Skeletal muscle tissue (tissue), 4 donors: ENCODE results near the gene PHLPP1. TPM values are rescaled to one million over a fixed set of nuclear protein-coding genes. Genes with fewer than 3 reads are reported as not detected.

Source experiments
- H3K27ac ChIP-seq: one replicate; pipeline ENCODE4 v1.7.0; 2013; ENCODE audit warnings: mild to moderate bottlenecking, low read depth, low read length, inconsistent platforms
- H3K27me3 ChIP-seq, 3 donors: one replicate each; pipeline ENCODE4 v1.7.0; 2013; ENCODE audit warnings: low read length in 3 of 3; ENCODE audit not compliant: control insufficient read depth in 3 of 3, insufficient read depth in 3 of 3
- H3K36me3 ChIP-seq, 3 donors: one replicate each; pipeline ENCODE4 v1.7.0; 2013; ENCODE audit warnings: low read length in 3 of 3; ENCODE audit not compliant: control insufficient read depth in 3 of 3, insufficient read depth in 3 of 3
- H3K4me1 ChIP-seq, 3 donors: one replicate each; pipeline ENCODE4 v1.7.0; 2013; ENCODE audit warnings: low read length in 3 of 3, mild to moderate bottlenecking in 3 of 3; ENCODE audit not compliant: control insufficient read depth in 3 of 3, insufficient read depth in 3 of 3
- H3K4me3 ChIP-seq, 3 donors: one replicate each; pipeline ENCODE4 v1.7.0; 2013; ENCODE audit warnings: low read length in 3 of 3
- H3K9ac ChIP-seq, 3 donors: one replicate each; pipeline ENCODE4 v1.7.0; 2013; ENCODE audit warnings: low read length in 3 of 3, mild to moderate bottlenecking in 3 of 3, moderate library complexity in 2 of 3, low read depth in 1 of 3
- H3K9me3 ChIP-seq, 3 donors: one replicate each; pipeline ENCODE4 v1.7.0; 2013; ENCODE audit warnings: low read length in 3 of 3; ENCODE audit not compliant: control insufficient read depth in 3 of 3
- total RNA-seq: library from RNA; depleted of rRNA; stranded (reverse); fragments of >200 nt; gene quantifications from one replicate; pipeline ENCODE4 v1.2.3, GENCODE V29; 2014
- donor health status: Osteomylitis.

The PHLPP1 gene
- total RNA-seq, 1 donor from 2014 or later: 11.5 TPM

DNA sequence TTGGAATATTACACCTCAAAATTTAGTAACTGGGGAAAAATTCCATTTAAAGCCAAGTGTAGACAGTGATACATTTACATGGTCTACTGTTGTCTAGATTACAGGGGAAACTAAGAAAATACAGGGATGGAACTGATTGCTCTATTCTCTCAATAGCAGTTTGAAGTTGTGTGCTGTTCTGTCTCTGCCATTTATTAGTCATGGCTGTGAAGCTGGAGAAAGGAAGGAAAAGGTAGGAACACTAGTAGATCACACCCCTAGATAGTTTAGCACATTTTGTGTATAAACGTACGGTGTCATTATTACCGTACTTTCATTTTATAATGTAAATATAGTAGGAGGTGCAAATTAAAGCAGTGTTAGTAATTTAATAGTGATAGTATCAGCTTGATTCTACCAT is 170.5 kb downstream of the PHLPP1 start:
- Histone ChIP-seq H3K9me3 (no peaks in the 10 kb centered on the region), H3K9ac (no peak overlapping the region), H3K27me3 (no peaks in the 10 kb centered on the region), H3K4me1 (peaks cover 2 to 5% (median 4%) of the 10 kb centered on the region in 3 donors), H3K4me3 (no peak overlapping the region), H3K27ac (no peak overlapping the region), H3K36me3 (no peaks in the 10 kb centered on the region)

DNA sequence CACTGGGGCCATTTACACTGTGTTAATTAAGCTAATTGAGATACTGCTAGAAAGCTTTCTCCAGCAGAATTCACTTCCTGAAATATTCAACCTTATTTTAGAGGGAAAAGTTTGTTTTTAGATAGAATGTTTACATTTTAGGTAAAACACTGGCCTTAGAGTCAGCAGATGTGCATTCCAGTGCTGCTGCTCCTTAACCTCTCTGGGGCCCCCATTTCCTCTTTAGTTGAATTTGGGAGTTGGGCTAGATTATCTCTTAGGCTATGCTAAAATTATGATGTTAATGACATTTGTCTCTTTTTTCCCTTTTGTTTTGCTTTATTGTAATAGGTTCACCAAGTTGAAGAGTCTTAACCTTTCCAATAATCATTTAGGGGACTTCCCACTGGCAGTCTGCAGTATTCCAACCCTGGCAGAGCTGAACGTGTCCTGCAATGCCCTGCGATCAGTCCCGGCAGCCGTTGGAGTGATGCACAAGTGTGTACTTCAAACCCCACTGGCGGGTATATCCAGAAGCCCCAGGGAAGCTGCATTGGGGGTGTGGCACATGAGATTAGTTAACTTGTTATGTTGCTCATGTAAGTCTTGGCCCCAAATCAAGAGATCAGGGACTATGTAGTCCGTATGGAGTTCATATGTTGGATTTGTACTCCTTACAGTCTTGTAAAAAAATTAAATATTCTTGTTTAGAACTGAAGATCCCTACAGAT is 179.5 kb downstream of the PHLPP1 start:
- no peak overlapping the region for H3K9ac ChIP-seq
- no peak overlapping the region for H3K4me3 ChIP-seq
- H3K27me3 ChIP-seq: no peaks in the 10 kb centered on the region
- peaks cover 0 to 6% (median 2%) of the 10 kb centered on the region in 3 donors for H3K36me3 ChIP-seq
- H3K4me1 ChIP-seq: no peaks in the 10 kb centered on the region
- no peaks in the 10 kb centered on the region for H3K9me3 ChIP-seq
- no peak overlapping the region for H3K27ac ChIP-seq

DNA sequence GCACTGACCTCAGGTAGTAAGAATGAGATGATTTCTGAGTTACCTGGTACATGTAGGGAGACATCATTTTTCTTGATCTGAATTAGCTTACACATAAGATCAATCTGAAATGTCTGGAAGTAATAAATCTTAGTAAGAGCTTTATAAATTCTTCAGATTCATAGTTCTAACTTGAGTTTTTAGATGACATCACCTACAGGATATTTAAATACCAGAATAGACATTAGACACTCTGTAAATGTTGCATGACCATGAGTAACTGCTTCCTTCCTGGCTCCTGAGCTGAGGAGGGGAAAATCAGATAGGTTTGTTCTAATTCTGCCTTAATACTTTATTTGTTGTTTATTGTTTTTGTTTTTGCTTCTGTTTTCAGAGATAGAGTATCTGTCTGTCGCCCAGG is 181.8 kb downstream of the PHLPP1 start:
- H3K36me3 ChIP-seq: peaks cover 0 to 6% (median 2%) of the 10 kb centered on the region in 3 donors
- H3K27ac ChIP-seq: no peak overlapping the region
- H3K27me3 ChIP-seq: no peaks in the 10 kb centered on the region
- H3K4me1 ChIP-seq: no peaks in the 10 kb centered on the region
- H3K9ac ChIP-seq: no peak overlapping the region
- no peaks in the 10 kb centered on the region for H3K9me3 ChIP-seq
- H3K4me3 ChIP-seq: no peak overlapping the region

DNA sequence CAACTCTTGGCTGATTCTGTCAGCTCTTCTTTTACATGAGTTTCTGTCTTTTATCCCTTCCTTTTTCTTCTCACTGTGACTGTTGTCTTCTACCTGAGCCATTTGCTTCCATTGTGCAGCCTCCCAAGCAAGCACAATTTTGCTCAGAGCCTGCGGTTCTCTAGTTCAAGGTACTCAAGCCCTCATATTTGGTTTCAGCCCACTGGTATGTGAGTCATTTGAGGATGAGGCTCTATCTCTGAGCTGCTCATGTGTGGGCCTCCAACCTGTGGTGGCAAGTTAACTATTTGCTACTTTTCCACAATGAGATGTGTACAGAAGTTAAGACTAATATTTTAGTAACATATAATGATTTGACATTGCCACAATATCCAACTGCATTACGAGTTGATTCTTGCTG is 183.0 kb downstream of the PHLPP1 start:
- no peaks in the 10 kb centered on the region for H3K9me3 ChIP-seq
- H3K27me3 ChIP-seq: no peaks in the 10 kb centered on the region
- H3K4me3 ChIP-seq: no peak overlapping the region
- no peaks in the 10 kb centered on the region for H3K4me1 ChIP-seq
- H3K27ac ChIP-seq: no peak overlapping the region
- H3K9ac ChIP-seq: no peak overlapping the region
- peaks cover 0 to 6% (median 3%) of the 10 kb centered on the region in 3 donors for H3K36me3 ChIP-seq

DNA sequence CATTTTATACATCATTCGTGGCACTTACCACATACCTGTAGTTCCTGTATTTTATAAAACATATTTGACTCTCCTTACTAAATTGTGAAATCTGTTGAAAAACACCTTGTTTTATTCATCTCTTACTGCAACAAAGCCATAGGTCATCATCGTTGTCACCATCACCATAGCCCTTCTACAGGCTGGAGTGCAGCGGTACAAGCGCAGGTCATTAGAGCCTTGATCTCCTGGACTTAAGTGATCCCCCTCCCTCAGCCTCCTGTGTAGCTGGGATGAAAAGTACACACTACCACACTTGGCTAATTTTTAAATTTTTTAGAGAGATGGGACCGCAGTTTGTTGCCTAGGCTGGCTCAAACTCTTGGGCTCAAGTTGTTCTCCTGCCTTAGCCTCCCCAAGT is 184.2 kb downstream of the PHLPP1 start:
- Histone ChIP-seq H3K9ac (no peak overlapping the region), H3K9me3 (no peaks in the 10 kb centered on the region), H3K36me3 (peaks cover 0 to 15% (median 10%) of the 10 kb centered on the region in 3 donors), H3K27me3 (no peaks in the 10 kb centered on the region), H3K27ac (no peak overlapping the region), H3K4me1 (no peaks in the 10 kb centered on the region), H3K4me3 (no peak overlapping the region)

DNA sequence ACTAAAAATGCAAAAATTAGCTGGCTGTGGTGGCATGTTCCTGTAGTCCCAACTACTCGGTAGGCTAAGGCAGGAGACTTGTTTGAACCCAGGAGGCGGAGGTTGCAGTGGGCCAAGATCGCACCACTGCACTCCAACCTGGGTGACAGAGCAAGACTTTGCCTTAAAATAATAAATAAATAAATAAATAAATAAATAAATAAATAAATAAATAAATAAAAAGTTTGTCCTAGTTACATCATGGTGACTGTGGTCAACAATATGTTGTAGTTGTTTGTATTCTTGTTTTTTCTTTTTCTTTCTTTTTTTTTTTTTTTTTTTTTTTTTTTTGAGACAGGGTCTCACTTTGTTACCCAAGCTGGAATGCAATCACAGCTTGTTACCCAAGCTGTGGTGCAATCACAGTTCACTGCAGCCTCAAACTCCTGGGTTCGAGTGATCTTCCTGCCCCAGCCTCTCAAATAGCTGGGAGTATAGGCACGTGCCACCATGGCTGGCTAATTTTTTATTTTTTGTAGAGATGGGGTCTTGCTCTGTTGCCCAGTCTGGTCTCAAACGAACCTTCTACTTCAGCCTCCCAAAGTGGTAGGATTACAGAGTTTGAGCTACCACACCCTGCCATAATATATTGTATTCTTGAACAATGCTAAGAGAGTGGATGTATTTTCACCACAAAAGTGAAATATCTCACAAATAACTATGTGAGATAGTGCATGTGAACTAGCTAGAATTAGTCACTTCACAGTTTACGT is 185.0 kb downstream of the PHLPP1 start:
- Histone ChIP-seq H3K27ac (no peak overlapping the region), H3K9me3 (no peaks in the 10 kb centered on the region), H3K4me1 (no peaks in the 10 kb centered on the region), H3K36me3 (peaks cover 0 to 17% (median 10%) of the 10 kb centered on the region in 3 donors), H3K27me3 (no peaks in the 10 kb centered on the region), H3K4me3 (no peak overlapping the region), H3K9ac (no peak overlapping the region)

DNA sequence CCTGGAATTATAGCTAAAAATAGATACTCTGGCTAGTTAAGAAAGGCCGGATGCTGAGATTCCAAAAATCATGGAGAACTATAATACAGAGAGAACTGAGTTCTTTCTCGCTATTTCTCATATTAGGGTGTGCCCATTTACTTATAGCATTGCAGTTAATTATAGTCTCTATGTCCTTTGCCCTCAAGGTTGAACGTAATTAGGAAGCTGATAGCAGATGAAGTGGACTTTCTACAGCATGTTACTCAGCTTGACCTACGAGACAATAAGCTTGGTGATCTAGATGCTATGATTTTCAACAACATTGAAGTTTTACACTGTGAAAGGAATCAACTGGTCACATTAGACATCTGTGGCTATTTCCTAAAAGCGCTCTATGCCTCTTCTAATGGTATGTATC is 187.4 kb downstream of the PHLPP1 start:
- no peaks in the 10 kb centered on the region for H3K9me3 ChIP-seq
- H3K4me1 ChIP-seq: no peaks in the 10 kb centered on the region
- H3K4me3 ChIP-seq: no peak overlapping the region
- H3K27me3 ChIP-seq: no peaks in the 10 kb centered on the region
- H3K9ac ChIP-seq: no peak overlapping the region
- peaks cover 0 to 17% (median 8%) of the 10 kb centered on the region in 3 donors for H3K36me3 ChIP-seq
- no peak overlapping the region for H3K27ac ChIP-seq

DNA sequence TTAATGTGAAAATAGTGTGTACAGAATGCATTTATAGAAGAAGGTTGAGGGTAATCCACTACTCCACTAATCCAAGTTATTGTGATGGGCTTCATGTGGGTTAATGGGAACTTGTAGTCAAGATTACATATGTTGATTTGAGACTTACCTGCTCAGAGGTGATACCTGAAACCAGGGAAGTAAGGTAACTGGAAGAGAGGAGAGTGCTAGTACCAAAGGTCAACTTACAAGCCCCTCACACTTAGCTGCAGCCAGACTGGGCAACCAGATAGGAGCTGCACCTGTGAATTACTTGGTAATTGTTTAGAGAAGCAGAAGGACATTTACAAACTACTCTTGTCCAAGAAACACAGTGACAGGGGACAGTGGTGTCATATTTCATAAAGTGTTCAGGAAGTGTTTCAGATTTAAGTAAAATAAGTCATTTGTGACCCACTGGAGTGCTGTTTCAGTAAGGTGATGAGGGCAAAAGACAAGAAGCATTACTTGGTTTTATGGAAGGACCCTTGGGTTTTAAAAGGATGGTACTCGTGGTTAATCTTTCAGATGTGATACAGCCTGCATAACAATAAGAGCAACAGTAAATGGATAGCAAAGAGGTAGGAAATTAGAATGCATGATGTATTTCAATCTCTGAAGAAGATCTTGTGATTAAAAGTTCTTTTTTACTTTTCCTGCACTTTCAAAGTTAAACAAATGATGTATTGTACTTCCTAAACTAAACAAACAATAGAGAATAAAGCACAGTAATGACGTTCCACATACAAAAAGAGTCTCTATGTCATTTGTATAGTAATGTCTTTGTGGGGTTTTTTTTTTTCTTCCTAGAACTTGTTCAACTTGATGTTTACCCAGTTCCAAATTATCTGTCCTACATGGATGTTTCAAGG is 189.3 kb downstream of the PHLPP1 start:
- peaks cover 0 to 11% (median 8%) of the 10 kb centered on the region in 3 donors for H3K36me3 ChIP-seq
- H3K4me1 ChIP-seq: no peaks in the 10 kb centered on the region
- no peak overlapping the region for H3K4me3 ChIP-seq
- H3K9me3 ChIP-seq: no peaks in the 10 kb centered on the region
- H3K9ac ChIP-seq: no peak overlapping the region
- H3K27me3 ChIP-seq: no peaks in the 10 kb centered on the region
- no peak overlapping the region for H3K27ac ChIP-seq

DNA sequence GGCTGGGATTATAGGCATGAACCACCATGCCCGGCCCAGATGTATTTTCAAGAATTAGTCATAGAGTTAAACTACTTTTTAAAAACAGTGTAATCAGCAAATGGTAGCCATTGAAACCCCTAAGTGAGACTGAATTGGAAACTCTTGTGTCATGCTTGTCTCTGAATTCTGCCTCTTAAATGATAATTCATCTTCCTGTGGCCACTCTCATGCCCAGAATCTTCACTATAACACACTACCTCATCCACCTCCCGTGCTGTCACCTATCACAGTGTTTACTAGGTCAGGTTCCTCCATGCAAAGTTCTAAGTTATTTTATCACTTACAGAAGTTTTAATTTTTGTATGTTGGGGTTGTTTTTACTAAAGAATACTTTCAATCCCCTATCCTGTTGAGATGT is 197.5 kb downstream of the PHLPP1 start:
- no peak overlapping the region for H3K9ac ChIP-seq

More for the DNA sequence above, 197.5 kb downstream of the PHLPP1 start:
- no peaks in the 10 kb centered on the region for H3K4me1 ChIP-seq
- H3K27ac ChIP-seq: no peak overlapping the region
- H3K27me3 ChIP-seq: no peaks in the 10 kb centered on the region
- no peak overlapping the region for H3K4me3 ChIP-seq
- no peaks in the 10 kb centered on the region for H3K36me3 ChIP-seq
- H3K9me3 ChIP-seq: no peaks in the 10 kb centered on the region
